Stomach (tissue), 9 donors: Measurements from ENCODE around the gene PAX2. TPM values are rescaled to one million over a fixed set of nuclear protein-coding genes. Genes with fewer than 3 reads are reported as not detected.

Experiments
- DNase-seq, 2 donors: peaks; one replicate each; pipeline versions ENCODE4 v3.0.0 to v3.0.0-alpha.2; 2013 to 2019
- H3K27ac ChIP-seq, 5 donors: fragments of 200-600 bp in 4 of 5; sonication (generic) in 4 of 5; one replicate each; pipeline ENCODE4 v1.5.1; 2013 to 2019; ENCODE audit warnings: mild to moderate bottlenecking in 1 of 5, moderate library complexity in 1 of 5
- H3K27me3 ChIP-seq, 3 donors: fragments of 200-600 bp; sonication (generic); one replicate each; pipeline ENCODE4 v1.5.1; 2017 to 2019; ENCODE audit warnings: mixed run types in 1 of 3
- H3K36me3 ChIP-seq, 4 donors: fragments of 200-600 bp; sonication (generic); 1 replicate in 3 of 4; 2 replicates in 1 of 4; pipeline ENCODE4 v1.5.1; 2016 to 2019
- H3K4me1 ChIP-seq, 4 donors: fragments of 200-600 bp; sonication (generic); one replicate each; pipeline ENCODE4 v1.5.1; 2016 to 2019
- H3K4me3 ChIP-seq, 4 donors: fragments of 200-600 bp; sonication (generic) in 3 of 4; one replicate each; pipeline ENCODE4 v1.5.1; 2016 to 2019; ENCODE audit warnings: mild to moderate bottlenecking in 1 of 4
- H3K9me3 ChIP-seq, 4 donors: fragments of 200-600 bp; sonication (generic); one replicate each; pipeline ENCODE4 v1.5.1; 2016 to 2019
- CTCF ChIP-seq, 7 experiments: fragments of 450-650 bp in 4 of 7; fragments of 200-600 bp in 3 of 7; sonication (generic) in 3 of 7; IDR thresholded peaks; one replicate each; pipeline ENCODE4 v1.5.1; 2016 to 2019; ENCODE audit warnings: antibody characterized with exemption in 7 of 7, control low read depth in 2 of 7, mild to moderate bottlenecking in 1 of 7
- EP300 ChIP-seq: sonication (generic); formaldehyde crosslinking; IDR thresholded peaks from one replicate; pipeline ENCODE4 v1.6.1; 2017; ENCODE audit warnings: antibody characterized with exemption
- POLR2A ChIP-seq, 4 donors: fragments of 450-650 bp; IDR thresholded peaks; one replicate each; pipeline ENCODE4 v1.6.1; 2016; ENCODE audit warnings: antibody characterized with exemption in 4 of 4, control low read depth in 2 of 4, mild to moderate bottlenecking in 1 of 4, moderate library complexity in 1 of 4
- POLR2AphosphoS5 ChIP-seq, 3 donors: sonication (generic); formaldehyde crosslinking; IDR thresholded peaks; one replicate each; pipeline ENCODE4 v1.6.1; 2016; ENCODE audit warnings: antibody characterized with exemption in 3 of 3
- WGBS, 5 donors: extraction: QIAGEN DNeasy Blood & Tissue Kit in 3 of 5; methylation state at CpG; one replicate each; pipeline versions ENCODE4 v1.1.5 to v1.1.7; 2013 to 2018; 5-methylcytosine and 5-hydroxymethylcytosine counted together
- intact Hi-C: fragments of 100-400 bp; cut with DNase I; formaldehyde crosslinking; loops from one replicate; pipeline ENCODE4 v1.15.1; 2023; ENCODE audit warnings: low total_unique reads
- polyA plus RNA-seq, 3 donors: library from polyadenylated mRNA; stranded (reverse); fragments of 200-250 nt; gene quantifications; one replicate each; pipeline ENCODE4 v1.2.3, GENCODE V29; 2013
- total RNA-seq, 5 donors: library from RNA; depleted of rRNA; stranded (reverse); fragments of >200 nt; gene quantifications; one replicate each; pipeline versions ENCODE4 v1.1.0 to v1.2.3, GENCODE V29; 2014 to 2016
- donor health status: healthy with polysubstance abuse.
- donor health status: Bipolar disorder and iron deficiency.
- donor health status: healthy.

PAX2 gene
- total and polyA plus RNA-seq, 8 donors, result not detected

GRCh38 chr10:100877461-100877850 lies 132.1 kb downstream of the PAX2 start:
- no peak overlapping the region for H3K4me3 ChIP-seq
- H3K27me3 ChIP-seq, result peaks cover 0 to 82% (median 31%) of the 10 kb centered on the region in 3 donors
- no peak overlapping the region for H3K27ac ChIP-seq
- no peaks in the 10 kb centered on the region for H3K9me3 ChIP-seq
- intact Hi-C loops, result no loop called here
- no peak for TF ChIP-seq CTCF (IDR thresholded peaks at IDR 0.05)
- TF ChIP-seq POLR2A (IDR thresholded peaks at IDR 0.05), result no peak
- TF ChIP-seq EP300, result no peak
- no peak for TF ChIP-seq POLR2AphosphoS5 (IDR thresholded peaks at IDR 0.05)
- peaks cover 0 to 3% (median 0%) of the 10 kb centered on the region in 4 donors for H3K4me1 ChIP-seq
- H3K36me3 ChIP-seq, result no peaks in the 10 kb centered on the region
- DNase-seq, result no peak
- 75 to 87% (median 84%) methylated on average over 11 of the region's 11 CpGs for WGBS, 5 donors

- Histone ChIP-seq H3K4me3 (no peak overlapping the region), H3K9me3 (no peaks in the 10 kb centered on the region), H3K36me3 (no peaks in the 10 kb centered on the region), H3K4me1 (peaks cover 0 to 3% (median 0%) of the 10 kb centered on the region in 4 donors), H3K27me3 (peaks cover 0 to 82% (median 26%) of the 10 kb centered on the region in 3 donors), H3K27ac (no peak overlapping the region)
- peak in 1 of 2 donors; percentile 87 for DNase-seq
- TF ChIP-seq CTCF (IDR thresholded peaks at IDR 0.05) (peak in 5 of 7 experiments; percentile 11 to 44 (median 29)), POLR2A (IDR thresholded peaks at IDR 0.05) (no peak)
- WGBS, 5 donors, result 8 to 26% (median 11%) methylated on average over 4 to 5 of the region's 5 CpGs
- intact Hi-C loops, result no loop called here
Measured at GRCh38 chr10:100878291-100878910, 133.0 kb downstream of the PAX2 start.

Other genes starting within 250 kb of the PAX2 start
- 10 to 100 TPM in 3 of 5 donors, 1 to 10 TPM in 2; 6.2 to 47.4 (median 25.4) TPM for gene SEC31B, start 225.7 kb upstream of the PAX2 start, total RNA-seq
- gene SEC31B, start 225.7 kb upstream of the PAX2 start, polyA plus RNA-seq, result 1 to 10 TPM in 2 of 3 donors, under 1 TPM in 1; 0.68 to 8.3 (median 1.4) TPM
- gene NDUFB8, start 215.7 kb upstream of the PAX2 start, total RNA-seq, result 100 to 1,000 TPM in 2 of 5 donors, 10 to 100 TPM in 3; 33.0 to 174 (median 77.9) TPM
- gene NDUFB8, start 215.7 kb upstream of the PAX2 start, polyA plus RNA-seq, result 100 to 1,000 TPM; 317 to 362 (median 334) TPM
- 10 to 100 TPM in 2 of 5 donors, 1 to 10 TPM in 3; 4.7 to 19.6 (median 8.5) TPM for gene HIF1AN, start 209.6 kb upstream of the PAX2 start, total RNA-seq
- 1 to 10 TPM; 3.2 to 5.9 (median 3.6) TPM for gene HIF1AN, start 209.6 kb upstream of the PAX2 start, polyA plus RNA-seq
- 10 to 100 TPM in 4 of 5 donors, 1 to 10 TPM in 1; 2.3 to 49.9 (median 23.3) TPM for gene SLF2, start 167.4 kb downstream of the PAX2 start, total RNA-seq
- 1 to 10 TPM; 2.3 to 9.0 (median 4.8) TPM for gene SLF2, start 167.4 kb downstream of the PAX2 start, polyA plus RNA-seq
- gene SEMA4G, start 223.9 kb downstream of the PAX2 start, total RNA-seq, result 10 to 100 TPM in 3 of 5 donors, 1 to 10 TPM in 2; 7.6 to 96.3 (median 25.5) TPM
- 1 to 10 TPM; 5.1 to 6.2 (median 6.1) TPM for gene SEMA4G, start 223.9 kb downstream of the PAX2 start, polyA plus RNA-seq
- 100 to 1,000 TPM in 1 of 5 donors, 10 to 100 TPM in 4; 29.9 to 243 (median 93.3) TPM for gene MRPL43, start 241.9 kb downstream of the PAX2 start, total RNA-seq
- 100 to 1,000 TPM in 1 of 3 donors, 10 to 100 TPM in 2; 91.2 to 131 (median 98.6) TPM for gene MRPL43, start 241.9 kb downstream of the PAX2 start, polyA plus RNA-seq
- gene TWNK, start 242.0 kb downstream of the PAX2 start, total RNA-seq, result 10 to 100 TPM in 2 of 5 donors, 1 to 10 TPM in 2, not detected in 1; 4.2 to 30.8 (median 18.0) TPM
- 1 to 10 TPM; 2.3 to 4.8 (median 4.7) TPM for gene TWNK, start 242.0 kb downstream of the PAX2 start, polyA plus RNA-seq